Measurements from ENCODE around the gene HLA-DOA.

DNA sequence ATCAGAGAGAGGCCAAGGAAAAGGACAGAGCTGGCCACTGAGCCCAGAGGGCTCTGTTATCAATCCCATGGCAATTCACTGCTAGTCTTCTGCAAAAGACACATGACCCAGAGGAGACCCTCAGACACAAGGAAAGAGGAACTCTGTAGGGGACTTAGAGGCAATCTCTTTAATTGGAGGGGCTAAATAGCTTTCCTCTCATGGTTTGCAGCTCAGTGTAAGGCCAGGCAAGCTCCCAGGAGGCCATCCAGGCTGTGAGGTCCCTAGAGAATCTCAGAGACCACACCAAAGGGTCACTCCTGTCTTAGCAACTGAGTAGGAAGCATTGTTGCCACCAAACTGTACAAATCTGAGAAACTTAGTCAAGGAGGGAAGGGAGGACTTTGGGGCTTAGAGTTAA is 10.0 kb upstream of the HLA-DOA start:
- TF ChIP-seq POLR2A (IDR thresholded peaks at IDR 0.05) (no peak), CTCF (IDR thresholded peaks at IDR 0.05) (no peak), POLR2AphosphoS5 (IDR thresholded peaks at IDR 0.05) (no peak)
